ENCODE results near the gene RC3H1.
"Not testable (repeated sequence)": the region's sequence is repeated elsewhere in the genome, so short reads cannot be mapped to it uniquely, and the experiment has no call there.

The RC3H1 gene, protein sequence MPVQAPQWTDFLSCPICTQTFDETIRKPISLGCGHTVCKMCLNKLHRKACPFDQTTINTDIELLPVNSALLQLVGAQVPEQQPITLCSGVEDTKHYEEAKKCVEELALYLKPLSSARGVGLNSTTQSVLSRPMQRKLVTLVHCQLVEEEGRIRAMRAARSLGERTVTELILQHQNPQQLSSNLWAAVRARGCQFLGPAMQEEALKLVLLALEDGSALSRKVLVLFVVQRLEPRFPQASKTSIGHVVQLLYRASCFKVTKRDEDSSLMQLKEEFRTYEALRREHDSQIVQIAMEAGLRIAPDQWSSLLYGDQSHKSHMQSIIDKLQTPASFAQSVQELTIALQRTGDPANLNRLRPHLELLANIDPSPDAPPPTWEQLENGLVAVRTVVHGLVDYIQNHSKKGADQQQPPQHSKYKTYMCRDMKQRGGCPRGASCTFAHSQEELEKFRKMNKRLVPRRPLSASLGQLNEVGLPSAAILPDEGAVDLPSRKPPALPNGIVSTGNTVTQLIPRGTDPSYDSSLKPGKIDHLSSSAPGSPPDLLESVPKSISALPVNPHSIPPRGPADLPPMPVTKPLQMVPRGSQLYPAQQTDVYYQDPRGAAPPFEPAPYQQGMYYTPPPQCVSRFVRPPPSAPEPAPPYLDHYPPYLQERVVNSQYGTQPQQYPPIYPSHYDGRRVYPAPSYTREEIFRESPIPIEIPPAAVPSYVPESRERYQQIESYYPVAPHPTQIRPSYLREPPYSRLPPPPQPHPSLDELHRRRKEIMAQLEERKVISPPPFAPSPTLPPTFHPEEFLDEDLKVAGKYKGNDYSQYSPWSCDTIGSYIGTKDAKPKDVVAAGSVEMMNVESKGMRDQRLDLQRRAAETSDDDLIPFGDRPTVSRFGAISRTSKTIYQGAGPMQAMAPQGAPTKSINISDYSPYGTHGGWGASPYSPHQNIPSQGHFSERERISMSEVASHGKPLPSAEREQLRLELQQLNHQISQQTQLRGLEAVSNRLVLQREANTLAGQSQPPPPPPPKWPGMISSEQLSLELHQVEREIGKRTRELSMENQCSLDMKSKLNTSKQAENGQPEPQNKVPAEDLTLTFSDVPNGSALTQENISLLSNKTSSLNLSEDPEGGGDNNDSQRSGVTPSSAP

DNA sequence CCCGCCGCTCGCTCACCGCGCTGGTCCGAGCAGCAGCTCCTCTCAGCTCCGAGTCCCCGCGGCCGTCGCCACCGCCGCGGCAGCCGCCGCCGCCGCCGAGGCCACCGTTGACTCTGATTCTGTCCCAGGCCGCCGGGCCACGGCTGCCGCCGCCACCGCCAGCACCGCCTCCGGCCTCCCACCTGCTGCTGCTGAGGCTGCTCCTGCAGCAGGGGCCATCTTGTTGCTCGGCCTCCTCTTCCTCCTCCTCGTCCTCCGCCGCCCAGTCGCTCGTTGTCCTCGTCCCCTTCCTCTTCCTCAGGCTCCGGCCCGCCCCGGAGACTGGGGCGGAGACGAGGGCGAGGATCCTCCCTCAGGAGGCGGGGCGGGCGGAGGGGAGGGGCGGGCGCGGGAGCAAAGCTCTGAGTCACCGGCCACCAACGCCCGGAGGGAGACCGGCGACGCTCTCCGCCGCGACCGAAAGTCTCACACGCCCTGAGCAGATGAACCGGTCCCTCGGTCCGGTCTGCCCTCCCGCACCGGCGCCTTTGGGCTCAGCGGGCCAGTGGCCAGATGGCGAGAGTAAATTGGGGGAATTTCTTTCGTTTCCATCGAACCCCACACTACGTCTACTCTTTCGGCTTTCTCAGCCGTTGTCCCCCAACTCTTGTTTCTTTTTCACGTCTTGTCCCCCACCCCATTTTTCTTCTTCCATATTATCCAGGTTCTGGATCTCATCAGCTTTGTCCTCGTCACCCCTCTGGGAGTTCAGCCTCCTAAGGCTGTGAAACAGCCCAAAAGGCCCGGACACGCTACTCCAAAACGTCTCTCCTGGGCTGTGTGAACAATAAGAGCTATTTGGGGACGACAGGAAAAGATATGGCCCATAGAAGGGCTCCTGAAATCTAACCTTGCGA lies at the start of gene RC3H1:
Gene RC3H1, minus strand, starts transcription at position 278 of the 896 bp plus-strand sequence. CDS start 29,372 bp downstream, outside the sequence.
- peak; percentile 95 for DNase-seq

DNA sequence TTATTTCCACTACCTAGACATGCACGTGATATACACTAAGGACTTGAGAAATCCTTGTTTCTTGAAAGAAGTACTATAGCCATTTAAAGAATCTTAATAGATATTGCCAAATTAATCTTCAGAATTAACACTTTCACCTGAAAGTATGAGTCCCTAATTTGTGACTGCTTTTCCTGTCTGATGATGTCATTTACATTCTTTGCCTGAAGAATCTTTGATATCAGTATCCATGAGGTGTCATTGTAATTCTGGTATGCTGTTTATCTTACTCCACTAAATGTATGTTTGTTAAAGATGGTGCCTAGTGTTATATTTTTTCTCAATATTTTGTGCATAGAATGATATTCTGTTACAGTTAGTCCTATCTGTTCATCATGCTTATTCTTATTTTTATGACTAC lies 48.5 kb upstream of the RC3H1 start:
- DNase-seq = no peak

DNA sequence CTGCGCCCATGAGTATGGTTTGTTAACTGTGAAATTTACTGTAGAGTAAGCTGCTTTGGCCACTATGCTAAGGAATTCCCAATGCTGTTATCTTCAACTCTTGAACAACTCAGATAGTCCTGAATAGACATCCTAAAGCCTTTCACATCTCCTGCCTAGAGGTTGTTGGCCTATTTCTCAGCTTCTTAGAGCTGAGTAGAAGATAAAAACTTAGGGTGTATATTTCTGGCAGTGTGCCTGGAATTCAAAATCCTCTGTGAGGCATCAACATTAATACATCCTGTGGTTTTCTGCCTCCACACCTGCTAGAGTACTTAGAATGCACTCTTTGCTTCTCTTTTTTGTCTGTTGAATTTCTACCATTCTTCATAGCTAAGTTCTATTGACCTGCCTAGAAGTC lies 45.8 kb upstream of the RC3H1 start:
- DNase-seq = no peak

DNA sequence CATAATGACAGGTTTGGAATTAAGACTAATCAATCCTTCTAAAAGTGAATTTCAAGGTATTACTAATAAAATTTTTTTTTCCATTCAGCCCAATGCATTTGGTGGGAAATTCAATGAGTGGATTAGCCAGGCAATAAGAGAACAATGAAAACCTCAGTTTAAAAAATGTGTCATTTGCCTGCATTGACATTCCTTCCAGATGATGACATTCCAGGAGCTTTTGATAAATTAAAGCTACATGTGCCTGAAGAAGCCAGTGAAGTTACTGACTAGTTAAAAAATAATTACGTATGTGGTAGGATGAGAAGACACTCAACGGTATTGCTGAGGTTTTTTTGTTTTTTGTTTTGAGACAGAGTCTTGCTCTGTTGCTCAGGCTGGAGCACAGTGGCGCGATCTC lies 37.9 kb upstream of the RC3H1 start:
- no peak for DNase-seq

DNA sequence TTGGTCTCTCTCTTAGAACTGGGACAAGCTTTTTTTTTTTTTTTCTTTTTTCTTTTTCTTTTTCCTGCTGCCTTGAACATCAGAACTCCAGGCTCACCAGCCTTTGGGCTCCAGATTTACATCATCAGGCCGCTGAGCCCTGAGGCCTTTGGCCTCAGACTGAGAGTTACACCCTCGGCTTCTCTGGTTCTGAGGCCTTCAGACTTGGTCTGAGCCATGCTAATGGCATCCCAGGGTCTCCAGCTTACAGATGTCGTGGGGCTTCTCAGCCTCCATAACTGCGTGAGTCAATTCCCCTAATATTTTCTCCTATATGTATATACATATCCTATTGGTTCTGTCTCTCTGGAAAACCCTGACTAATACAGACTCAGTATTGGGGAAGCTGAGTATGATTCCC lies 36.5 kb upstream of the RC3H1 start:
- no peak for DNase-seq

DNA sequence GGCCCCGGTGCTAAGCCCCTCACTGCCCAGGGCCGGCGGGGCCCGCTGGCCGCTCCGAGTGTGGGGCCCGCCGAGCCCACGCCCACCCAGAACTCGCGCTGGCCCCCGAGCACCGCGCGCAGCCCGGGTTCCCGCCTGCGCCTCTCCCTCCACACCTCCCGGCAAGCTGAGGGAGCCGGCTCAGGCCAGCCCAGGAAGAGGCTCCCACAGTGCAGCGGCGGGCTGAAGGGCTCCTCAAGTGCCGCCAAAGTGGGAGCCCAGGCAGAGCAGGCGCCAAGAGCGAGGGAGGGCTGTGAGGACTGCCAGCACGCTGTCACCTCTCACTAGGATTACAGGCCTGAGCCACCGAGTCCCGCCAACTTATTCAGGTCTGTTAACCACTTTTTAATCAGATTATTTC lies 34.5 kb upstream of the RC3H1 start:
- not testable (repeated sequence) for DNase-seq

DNA sequence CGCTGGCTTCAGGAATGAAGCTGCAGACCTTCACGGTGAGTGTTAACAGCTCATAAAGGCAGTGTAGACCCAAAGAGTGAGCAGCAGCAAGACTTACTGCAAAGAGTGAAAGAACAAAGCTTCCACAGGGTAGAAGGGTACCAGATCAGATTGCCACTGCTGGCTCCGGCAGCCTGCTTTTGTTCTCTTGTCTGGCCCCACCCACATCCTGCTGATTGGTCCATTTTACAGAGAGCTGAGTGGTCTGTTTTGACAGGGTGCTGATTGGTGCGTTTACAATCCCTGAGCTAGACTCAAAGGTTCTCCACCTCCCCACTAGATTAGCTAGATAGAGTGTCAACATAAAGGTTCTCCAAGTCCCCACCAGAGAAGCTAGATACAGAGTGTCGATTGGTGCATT lies 33.6 kb upstream of the RC3H1 start:
- not testable (repeated sequence) for DNase-seq

DNA sequence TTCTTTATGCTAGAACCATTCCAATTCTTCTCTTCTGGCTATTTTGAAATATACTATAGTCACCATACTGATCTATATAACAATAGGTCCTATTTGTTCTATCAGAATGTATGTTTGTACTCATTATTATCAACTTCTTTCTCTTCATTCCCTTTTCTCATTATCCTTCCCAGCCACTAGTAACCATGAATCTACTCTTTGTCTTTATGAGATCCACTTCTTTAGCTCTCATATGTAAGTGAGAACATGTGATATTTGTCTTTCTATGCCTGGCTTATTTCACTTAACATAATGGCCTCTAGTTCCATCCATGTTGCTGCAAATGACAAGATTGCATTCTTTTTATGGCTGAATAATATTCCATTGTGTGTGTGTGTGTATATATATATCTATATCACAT lies 31.7 kb upstream of the RC3H1 start:
- no peak for DNase-seq

DNA sequence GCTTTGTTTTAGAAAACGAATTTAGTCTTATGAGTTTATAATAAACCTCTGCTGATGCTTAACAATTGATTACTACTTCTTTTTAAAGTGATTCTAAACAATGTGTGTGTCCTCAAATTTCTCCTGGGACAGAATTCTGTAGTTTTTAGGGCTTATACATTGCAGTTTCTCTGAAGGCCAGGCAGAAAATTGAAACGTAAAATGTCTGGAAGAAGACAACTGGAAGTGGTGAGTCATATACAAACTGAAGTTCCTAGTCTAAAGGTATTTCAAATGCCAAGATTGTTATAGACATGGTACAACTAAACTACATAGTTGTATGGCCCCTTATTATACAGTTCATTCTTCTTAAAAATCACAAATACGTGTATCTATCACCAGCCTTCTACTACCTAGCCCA lies 30.5 kb upstream of the RC3H1 start:
- no peak for DNase-seq

DNA sequence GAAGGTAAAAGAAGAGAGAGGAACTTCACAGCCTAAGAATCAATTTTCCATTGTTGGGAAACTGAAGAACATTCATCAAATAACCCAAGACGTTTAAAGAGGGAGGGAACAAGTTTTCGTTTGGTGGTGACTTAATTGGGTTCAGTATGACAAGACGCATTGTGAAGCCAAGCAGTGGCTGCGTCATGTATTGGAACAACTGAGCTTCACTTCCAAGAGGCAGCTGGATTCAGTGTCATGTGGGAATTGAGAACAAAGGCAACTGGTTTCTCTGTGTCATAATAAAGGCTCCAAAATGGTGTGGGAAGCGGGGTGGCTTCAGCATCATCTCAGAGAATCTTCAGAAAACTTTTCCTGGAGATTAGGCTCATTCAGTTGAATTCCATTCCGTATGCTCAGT lies 29.8 kb upstream of the RC3H1 start:
- DNase-seq = no peak

DNA sequence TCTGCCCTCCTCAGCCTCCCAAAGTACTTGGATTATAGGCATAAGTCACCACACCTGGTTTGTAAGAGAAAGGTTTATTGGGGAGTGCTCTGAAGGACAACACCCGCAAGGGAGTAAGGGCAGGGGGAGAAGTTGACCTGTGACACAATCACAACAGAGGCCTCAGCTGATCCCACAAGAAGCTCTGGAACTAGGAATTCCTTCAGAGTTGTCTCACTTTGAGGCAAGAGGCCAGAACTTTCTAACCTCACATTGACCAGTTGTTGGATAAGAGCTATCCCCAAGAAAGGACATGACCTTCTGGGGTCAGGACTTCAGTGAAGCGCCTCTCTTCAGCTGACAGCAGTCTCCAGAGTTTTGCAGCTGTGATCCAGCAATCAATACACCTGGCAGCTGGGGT lies 27.4 kb upstream of the RC3H1 start:
- no peak for DNase-seq

DNA sequence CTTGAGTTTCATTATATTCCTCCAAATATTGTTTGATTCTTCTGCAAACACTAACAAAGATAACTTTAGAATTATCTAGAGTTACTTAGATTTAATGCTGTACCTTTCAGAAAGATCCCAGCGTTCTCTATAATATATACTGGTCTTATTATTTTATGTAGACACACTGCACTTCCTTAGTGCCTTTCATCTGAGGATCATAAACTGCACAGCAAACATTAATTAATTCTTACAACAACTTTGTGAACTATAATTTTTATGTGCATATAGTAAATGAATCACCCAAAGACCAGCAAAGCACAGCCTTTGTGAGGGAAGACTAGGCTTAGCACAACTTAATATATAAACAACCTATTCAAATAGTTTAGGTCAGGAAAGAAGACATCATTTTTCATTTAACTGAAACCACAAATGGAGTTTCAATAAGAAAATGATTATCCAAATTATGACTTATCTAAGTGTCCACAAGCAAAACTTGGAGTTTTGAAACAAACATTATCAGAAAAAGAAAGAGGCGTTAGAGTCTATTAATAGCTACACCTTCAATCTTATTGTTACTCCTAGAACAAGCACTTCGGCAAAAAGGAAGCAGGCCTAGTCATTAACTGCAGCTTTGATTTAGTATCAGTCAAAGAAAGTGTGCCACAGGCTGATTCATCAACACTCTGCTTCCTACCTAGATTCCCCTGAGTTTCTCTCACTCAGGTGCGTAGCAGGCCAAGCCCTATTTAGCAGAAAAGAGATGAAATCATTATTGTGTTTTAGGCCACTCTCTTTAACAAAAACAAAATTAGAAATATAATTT lies 22.5 kb upstream of the RC3H1 start:
- DNase-seq = no peak

DNA sequence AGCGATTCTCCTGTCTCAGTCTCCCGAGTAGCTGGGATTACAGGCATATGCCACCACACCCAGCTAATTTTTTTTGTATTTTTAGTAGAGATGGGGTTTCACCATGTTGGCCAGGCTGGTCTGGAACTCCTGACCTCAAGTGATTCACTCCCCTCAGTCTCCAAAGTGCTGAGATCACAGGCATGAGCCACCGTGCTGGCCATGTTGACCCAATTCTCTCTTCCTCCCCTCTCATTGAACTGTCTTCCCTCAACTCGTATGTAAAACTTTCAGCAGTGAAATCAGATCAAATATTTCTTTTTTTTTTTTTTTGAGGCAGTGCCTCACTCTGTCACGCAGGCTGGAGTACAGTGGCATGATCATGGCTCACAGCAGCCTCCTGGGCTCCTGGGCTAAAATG lies 20.4 kb upstream of the RC3H1 start:
- DNase-seq = not testable (repeated sequence)

DNA sequence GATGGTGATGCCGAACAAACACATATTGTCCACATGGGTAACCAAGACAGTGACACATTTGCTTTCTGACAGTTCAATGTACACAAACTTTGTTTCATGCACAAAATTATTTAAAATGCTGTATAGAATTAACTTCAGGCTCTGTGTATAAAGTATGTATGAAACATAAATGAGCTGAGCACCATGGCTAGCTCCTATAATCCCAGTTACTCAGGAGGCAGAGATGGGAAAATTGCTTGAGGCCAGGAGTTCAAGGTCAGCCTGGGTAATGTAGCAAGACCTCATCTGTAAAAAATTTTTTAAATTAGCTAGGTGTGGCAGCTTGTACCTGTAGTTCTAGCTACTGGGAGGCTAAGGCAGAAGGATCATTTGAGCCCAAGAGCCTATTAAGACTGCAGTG lies 19.2 kb upstream of the RC3H1 start:
- DNase-seq = no peak

DNA sequence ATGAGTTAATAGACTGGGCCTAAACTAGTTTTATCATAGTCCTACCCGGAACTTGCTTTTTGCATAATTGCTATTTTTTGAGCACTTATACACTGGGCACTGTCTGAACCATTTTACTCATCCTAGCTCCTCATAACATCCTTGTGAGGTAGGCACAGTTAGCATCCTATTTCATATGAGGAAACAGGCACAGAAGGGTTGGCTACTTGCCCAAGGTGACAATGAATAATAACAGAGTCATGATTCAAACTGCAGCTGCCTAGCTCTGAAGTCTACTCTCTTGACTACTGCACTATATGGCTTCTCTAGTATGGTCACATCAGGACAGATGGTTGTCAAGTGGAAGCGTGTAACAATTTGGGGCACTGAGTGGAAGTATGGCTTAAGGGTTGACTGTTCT lies 18.2 kb upstream of the RC3H1 start:
- peak; percentile 89 for DNase-seq

DNA sequence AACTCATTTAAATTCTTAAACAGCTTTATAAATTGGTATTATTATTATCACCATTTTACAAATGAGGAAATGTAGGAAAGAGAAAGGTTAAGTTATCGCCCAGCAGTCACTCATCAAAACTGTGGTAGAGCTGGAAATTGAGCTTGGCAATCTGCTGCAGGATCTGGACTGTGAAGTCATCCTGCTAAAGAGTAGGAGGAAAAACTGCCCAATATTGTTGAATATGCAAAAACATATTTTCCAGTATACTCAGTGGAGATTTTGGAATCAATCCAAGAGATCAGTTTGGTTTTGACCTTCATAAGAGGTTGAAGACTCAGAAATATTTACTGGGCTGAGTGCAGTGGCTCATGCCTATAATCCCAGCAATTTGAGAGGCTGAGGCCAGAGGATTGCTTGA lies 16.9 kb upstream of the RC3H1 start:
- DNase-seq = no peak

DNA sequence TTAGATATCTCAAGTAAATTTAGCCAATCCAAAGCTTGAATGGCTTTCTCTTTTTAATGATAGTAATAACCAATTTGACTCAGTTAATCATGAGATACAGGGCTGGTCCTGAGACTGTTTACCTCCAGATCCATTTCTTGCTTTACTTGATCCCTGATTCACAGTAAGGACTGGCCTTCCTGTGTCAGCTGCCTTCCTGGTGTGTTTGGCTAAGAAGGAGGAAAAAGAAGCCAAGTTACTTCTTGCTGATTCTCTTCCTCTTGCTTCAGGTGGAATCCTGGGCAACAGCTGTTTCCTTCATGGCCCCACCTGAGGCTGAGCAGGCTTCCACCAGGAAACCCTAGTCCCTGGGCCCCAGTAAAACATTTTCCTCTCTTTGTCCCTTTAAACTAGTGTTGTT lies 14.6 kb upstream of the RC3H1 start:
- DNase-seq = no peak

DNA sequence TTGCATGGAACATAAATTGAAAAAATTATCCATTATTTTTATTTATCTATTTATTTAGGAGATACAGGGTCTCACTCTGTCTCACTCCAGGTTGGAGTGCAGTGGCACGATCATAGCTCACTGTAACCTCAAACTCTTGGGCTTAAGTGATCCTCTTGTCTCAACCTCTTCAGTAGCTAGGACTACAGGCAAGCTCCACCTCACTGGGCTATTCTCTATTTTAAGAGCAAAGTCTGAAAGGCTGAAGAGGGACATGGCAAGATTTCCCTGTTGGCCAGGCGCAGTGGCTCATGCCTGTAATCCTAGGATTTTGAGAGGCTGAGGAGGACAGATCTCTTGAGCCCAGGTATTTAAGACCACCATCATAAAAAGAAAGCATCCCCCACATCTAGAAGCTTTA lies 14.0 kb upstream of the RC3H1 start:
- no peak for DNase-seq

DNA sequence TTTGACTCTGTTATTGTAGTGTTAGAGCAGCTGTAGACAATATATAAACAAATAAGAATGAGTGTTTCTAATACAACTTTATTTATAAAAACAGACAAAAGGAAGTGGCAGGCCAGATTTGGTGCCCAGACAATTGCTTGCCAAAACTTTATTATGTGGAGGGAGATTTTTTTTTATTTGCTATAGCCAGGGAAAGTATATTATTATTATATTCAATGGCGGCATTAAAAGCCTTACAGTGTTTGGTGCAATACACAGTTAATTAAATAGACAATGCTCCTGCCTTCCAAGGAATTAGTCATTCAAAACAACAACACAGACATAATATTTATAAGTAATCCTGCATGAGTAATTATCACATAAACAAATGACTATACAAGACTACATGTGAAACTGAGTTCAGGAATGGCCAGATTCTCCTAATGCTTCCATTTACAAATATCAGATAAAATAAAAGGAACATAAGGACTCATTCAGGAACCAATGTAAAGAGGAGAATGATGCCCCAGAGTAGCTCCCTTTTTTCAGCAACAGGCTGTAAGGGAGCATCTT lies 10.6 kb upstream of the RC3H1 start:
- DNase-seq = peak; percentile 30

DNA sequence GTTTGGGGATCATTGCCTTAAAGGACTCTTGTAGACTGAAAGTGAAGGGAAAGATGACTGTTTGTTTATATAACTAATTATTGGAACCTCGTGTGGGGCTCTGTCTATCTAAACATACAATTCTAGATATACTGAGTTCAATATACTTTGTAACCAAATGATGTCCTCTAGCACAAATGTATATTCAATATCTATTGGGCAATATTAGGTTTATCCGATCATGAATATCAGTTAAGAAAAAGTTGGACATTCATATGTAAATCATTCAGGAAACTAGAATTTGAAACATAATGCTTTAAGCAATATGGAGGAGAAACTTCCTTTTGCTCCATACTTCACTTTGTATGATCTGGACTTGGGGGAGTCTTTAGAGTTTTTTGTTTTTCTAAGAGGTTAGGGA lies 8.9 kb upstream of the RC3H1 start:
- DNase-seq = no peak

DNA sequence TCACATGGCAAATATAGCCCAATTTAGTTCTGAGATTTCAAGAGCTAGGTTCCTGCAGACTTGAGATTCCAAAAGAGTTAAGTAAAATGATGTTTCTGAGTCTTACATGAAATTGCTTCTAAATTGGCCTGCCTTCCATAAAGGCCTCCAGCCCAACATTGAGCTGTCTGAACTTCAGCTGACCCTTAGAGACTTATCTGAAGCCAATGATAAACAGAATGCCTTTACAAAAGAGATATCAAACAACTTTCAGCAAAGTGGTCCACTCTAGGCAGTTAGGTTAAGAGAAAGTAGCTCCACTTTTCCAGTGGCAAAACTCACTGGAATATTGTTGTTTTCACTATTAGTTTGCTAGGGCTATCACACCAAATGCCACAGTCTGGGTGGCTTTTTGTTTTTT lies 6.3 kb upstream of the RC3H1 start:
- no peak for DNase-seq
